Limb (tissue), 2 donors: ENCODE results near the gene RBM25.

ENCODE experiments used
- DNase-seq, 2 donors: peaks; one replicate each; pipeline ENCODE4 v3.0.0-alpha.2; 2016; ENCODE audit errors: extremely low spot score in 2 of 2

RBM25 gene

DNA sequence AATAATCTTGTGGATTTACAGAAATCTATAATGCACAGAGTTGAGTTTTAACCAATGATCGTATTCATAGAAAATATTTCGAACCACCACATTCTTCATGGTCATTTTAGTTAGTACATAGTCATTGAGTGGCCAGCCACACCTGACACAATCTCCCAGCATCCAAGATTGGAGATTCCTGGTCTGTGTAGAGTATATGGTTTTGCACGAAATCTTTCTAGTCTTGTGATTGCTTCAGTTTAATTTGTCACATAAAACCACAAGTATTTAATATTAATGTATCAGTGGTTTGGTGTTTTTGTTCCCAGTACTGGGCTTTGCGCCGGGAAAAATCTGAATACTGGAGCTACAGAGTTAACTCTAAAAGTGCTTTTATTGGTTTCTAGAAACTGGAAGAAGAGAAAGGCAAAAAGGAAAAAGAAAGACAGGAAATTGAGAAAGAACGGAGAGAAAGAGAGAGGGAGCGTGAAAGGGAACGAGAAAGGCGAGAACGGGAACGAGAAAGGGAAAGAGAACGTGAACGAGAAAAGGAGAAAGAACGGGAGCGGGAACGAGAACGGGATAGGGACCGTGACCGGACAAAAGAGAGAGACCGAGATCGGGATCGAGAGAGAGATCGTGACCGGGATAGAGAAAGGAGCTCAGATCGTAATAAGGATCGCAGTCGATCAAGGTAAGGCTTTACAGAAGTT, 44.6 kb downstream of the RBM25 start:
- no peak for DNase-seq

DNA sequence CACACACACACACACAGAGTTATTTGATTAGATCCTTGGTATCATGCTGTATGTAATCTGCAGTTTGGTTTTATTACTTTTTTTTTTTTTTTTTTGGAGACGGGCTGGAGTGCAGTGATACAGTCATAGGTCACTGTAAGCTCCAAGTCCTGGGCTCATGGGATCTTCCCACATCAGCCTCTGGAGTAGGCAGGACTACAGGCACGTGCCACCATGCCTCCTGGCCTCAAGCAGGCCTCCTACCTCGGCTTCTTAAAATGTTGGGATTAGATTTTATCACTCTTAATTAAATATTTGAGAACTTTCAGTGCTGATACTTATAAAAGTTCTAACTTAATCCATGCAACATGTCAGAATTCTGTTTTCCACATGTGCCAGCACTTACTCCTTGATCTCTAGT, 46.7 kb downstream of the RBM25 start:
- DNase-seq, result no peak

DNA sequence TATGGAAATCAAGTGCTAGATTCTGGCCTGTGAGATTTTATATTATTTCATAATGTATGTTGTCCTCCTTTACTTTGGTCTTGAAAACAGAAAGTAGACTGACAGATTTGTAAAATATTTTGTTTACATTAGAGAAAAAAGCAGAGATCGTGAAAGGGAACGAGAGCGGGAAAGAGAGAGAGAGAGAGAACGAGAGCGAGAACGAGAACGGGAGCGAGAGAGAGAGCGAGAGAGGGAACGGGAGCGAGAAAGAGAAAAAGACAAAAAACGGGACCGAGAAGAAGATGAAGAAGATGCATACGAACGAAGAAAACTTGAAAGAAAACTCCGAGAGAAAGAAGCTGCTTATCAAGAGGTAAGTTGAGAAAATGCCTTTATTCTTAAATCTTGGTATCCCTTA, 47.4 kb downstream of the RBM25 start:
- DNase-seq, result no peak

DNA sequence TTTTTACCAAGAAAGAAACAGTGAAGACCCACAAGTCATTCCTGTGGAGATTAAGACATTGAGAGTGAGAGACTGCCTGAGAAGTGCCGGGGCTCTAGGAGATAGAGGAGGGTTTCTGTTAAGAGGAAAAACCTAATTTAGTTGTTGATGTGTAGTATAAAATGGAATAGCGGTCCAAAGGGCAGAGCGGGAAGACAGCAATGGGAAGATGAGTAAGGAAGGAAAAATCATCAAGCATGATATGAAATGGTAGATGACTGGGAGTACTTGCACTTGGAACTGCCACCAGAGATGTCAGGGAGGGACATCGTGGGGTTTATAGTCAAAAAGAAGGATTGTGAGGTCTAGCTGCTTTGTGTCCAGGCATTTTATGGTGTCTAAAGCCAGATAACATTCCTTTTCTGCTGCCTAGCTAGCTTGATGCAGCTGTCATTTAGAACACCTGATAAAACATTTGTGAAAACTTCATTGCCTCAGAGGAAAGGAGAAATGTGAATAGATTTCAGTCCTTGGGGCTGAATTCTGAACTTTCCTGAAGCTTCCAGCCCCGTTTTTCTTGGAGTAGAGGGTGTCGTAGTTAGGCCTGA, 57.8 kb downstream of the RBM25 start:
- DNase-seq, result no peak

DNA sequence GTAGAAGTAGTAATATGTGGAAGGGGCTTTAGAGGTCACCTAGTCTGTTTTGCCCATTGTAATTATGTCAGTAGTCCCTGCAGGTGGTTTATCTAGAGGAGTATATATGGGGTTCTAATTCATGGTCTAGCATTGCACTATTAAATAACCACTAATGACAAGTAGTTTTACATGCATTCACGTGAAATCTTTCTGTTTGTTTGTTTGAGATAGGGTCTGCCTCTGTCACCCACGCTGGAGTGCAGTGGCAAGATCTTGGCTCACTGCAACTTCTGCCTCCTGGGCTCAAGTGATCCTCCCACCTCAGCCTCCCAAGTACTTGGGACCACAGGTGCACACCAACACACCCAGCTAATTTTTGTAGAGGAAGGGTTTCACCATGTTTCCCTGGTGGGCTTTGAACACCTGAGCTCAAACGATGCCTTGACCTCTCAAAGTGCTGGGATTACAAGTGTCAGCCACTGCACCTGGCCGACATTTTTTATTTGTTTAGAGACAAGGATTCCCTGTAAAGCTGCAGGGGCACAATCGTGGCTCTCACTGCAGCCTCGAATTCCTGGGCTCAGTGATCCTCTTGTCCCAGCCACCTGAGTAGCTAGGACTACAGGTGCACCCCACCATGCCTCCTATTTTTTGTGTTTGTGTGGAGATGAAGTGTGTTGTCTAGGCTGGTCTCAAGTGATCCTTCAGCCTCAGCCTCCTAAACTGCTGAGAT, 66.0 kb downstream of the RBM25 start:
- no peak for DNase-seq

DNA sequence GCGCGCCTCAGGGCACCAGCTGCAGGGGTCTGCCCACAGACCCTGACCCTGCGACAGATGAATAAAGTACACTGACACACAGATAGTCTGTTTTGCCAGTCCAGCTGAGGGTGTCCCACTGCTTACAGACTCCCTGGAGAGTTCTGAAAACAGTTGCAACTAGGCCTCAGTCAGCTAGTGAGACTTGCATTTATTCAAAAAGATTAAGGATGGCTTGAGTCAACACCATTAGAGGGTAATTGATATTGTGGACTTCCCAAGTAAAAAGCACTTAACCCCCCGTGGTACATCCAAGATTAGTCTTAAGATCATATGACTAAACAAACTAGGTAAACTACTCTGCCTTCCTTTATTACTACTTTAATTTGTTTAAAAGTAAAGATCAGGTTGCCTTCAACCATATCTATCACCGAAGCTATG, 66.8 kb downstream of the RBM25 start:
- DNase-seq, result no peak

DNA sequence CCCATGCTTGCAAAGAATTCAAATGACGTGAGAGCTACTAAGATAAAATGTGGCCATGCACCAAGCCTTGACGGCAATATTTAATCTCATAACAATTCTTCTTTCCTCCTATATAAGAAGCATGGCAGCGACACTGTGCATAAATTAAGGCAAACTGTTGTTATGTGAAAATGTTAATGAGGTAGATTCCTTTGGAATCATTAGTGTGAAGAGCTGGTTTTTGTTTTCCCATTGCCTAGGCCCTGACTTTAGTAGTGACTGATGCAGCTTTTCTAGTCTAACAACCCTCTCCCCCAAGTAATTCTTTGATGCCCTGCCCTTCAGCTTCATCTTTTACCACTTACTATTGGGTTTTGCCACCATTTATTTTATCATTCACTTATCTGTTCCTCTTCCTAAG, 67.4 kb downstream of the RBM25 start:
- no peak for DNase-seq

DNA sequence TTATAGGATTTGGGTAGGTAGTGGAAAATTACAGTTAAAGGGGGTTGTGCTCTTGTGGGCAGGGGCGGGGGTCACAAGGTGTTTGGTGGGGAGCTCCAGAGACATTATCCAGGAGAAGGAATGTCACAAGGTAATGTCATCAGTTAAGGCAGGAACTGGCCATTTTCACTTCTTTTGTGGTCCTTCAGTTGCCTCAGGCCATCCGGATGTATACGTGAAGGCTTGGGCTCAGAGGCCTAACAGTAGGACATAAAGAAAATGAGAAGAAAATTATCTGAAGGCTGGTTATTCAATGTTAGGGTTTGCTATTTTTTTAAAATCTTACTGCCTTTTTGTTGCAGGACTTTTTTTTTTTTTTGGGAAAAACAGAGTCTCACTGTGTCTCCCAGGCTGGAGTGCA, 75.5 kb downstream of the RBM25 start:
- no peak for DNase-seq

DNA sequence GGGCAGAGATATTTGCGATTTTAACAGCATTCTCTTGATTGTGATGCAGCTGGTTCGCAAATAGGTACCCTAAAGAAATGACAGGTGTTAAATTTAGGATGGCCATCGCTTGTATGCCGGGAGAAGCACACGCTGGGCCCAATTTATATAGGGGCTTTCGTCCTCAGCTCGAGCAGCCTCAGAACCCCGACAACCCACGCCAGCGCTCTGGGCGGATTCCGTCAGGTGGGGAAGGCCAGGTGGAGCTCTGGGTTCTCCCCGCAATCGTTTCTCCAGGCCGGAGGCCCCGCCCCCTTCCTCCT, 77.7 kb downstream of the RBM25 start:
- DNase-seq, result no peak

DNA sequence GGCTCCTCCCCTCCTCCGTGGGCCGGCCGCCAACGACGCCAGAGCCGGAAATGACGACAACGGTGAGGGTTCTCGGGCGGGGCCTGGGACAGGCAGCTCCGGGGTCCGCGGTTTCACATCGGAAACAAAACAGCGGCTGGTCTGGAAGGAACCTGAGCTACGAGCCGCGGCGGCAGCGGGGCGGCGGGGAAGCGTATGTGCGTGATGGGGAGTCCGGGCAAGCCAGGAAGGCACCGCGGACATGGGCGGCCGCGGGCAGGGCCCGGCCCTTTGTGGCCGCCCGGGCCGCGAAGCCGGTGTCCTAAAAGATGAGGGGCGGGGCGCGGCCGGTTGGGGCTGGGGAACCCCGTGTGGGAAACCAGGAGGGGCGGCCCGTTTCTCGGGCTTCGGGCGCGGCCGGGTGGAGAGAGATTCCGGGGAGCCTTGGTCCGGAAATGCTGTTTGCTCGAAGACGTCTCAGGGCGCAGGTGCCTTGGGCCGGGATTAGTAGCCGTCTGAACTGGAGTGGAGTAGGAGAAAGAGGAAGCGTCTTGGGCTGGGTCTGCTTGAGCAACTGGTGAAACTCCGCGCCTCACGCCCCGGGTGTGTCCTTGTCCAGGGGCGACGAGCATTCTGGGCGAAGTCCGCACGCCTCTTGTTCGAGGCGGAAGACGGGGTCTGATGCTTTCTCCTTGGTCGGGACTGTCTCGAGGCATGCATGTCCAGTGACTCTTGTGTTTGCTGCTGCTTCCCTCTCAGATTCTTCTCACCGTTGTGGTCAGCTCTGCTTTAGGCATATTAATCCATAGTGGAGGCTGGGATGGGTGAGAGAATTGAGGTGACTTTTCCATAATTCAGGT, 78.3 kb downstream of the RBM25 start, which contains the start of gene PSEN1:
Gene PSEN1, plus strand, starts transcription at position 121 of the 839 bp plus-strand sequence. CDS start 11,513 bp downstream, outside the sequence.
- DNase-seq, result peak; percentile 91 to 99

DNA sequence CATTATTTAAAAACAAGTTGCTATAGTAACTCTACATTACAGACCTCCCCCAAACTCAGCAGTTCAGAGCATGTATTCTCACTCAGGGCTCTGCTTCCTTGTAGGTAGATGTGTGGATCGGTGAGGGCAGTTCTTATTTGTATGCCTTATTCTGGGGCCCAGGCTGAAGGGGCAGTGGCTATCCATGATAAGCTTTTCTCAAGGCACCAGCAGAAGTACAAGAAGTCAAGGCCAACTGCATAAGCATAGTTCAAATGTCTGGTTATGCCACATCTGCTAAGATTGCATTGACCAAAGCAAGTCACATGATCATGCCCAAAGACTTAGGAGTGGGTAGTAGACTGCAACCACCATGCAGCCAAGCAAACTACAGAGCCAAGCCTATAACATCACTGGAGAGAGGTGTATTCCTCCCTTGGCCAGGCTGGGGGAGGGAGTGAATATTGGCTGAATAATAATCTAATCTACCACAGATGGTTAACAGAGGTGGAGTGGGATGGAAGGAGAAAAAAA, 82.5 kb downstream of the RBM25 start:
- no peak for DNase-seq

DNA sequence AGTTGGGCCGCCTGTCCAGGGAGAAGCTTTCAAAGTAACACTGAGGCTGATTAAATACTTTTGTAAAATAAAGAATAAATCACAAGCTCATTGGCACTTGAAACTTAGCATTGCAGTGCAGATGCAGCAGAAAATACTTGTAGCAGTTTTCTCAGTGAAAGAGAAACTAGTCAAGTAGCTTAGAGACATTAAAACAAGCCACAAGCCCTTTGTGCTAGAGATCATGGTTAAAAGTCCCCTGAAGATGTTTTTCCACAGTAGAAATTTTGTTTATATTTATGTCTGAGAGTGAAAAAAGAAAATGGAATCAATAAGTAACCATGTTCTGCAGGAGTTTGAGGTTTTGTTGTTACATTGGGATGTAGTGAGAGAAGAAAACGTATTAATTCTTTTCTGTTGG, 83.9 kb downstream of the RBM25 start:
- no peak for DNase-seq

DNA sequence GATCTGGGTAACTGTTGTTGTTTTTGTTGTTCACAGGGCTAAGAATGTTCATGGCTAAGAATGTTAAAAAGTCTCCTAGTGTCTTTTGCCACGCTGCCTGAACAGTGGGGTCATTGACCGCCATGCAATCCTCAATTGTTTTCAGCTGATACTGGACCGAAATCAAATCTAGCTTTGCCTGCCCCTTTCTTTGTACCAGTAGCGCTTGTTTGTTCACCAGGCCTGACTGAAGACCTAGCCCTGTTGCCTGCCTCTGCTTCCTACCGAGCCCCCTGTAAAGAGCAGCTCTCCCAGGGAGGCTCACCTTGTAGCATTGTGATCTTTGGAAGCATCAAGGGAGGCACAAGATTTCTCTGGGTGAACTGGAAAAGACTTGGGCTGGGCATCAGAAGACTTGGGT, 84.7 kb downstream of the RBM25 start:
- no peak for DNase-seq

DNA sequence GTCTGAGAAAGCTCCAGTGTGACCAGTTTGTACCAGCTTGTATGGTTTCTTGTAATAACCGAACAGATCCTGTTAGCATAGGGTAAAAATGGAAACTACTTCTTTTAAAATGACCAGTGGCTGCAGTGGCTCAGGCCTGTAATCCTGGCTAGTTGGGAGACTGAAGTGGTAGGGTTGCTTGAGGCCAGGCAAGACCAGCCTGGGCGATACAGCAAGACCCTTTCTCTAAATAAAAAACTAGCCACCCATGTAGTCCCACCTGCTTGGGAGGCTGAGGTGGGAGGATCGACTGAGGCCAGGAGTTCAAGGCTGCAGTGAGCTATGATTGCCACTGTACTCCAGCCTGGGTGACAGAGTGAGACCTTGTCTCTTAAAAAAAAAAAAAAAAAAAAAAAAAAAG, 85.3 kb downstream of the RBM25 start:
- DNase-seq, result no peak

DNA sequence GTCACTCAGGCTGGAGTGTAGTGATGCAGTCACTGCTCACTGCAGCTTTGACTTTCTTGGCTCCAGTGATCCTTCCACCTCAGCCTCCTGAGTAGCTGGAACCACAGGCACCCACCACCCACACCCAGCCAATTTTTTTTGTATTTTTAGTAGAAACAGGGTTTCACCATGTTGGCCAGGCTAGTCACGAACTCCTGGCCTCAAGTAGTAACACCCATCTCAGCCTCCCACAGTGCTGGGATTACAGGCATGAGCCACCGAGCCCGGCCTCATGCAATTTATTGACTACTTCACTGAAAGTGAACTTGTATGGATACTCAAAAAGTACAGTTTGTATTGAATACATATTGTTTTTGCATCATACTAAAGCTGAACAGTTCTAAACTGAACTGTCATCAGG, 87.0 kb downstream of the RBM25 start:
- DNase-seq, result no peak

DNA sequence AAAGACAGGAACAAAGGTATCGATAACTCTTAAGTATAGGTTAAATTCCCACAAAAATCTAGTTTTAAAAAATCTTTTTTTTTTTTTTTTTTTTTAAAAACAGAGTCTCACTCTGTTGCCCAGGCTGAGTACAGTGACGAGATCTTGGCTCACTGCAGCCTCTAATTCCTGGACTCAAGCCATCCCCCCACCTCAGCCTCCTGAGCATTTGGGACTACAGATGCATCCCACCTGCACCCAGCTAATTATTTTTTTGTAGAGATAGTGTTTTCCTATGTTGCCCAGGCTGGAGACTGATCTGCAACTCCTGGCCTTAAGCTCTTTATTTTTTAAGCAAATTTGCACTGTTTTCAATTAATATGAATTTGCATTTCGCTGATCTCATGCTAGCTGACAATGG, 87.8 kb downstream of the RBM25 start:
- no peak for DNase-seq

DNA sequence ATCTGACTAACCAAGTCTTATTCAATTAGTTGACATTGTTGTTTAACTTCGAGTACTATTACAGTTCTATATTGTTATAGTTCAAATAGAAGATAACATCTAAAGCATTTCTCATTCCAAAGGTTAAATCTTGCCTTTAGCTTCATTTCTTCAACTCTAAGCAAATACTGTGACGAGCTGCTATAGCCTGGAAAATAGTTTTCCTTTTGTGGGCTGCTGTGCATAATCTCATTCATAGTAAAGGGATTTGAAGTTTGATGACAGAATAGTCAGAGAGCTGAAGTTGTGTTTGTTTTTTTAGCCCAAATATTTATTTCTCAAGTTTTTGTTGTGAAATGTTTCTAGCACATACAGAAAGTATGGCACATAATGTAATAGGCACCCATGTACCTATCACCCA, 91.4 kb downstream of the RBM25 start:
- DNase-seq, result no peak

DNA sequence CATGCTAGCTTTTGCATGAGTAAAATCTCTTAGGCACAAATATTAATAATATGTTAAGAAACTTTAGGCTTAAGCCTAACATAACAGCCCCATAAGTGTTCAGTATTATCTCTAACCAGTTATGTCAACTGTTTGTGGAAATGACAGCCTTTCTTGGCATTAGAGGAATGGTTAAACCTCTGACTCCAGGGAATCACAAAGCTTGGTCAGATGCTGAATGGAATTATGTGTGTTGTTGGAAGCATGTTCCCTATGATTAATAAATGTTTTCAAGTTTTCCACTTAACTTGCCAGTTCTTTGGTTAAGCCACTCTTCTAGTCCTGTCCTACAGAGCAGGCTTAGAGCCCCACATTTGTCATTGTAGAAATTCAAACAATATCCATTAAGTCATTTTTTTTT, 94.9 kb downstream of the RBM25 start:
- no peak for DNase-seq

DNA sequence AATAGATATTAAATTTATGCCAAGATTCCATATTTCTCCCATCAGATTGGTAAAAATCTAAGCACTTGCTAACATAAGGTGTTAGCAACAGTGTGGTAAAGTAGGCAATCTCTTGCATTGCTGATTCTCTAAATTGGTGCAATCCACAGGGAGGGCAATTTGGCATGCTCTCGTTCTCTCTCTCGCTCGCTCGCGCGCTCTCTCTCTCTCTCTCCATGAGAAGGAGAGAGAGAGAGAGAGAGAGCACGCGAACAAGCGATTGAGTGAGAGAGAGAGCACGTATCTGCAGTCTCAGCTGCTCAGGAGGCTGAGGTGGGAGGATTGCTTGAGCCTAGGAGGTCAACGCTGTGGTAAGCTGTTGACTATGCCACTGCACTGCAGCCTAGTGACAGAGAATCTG, 103.9 kb downstream of the RBM25 start:
- DNase-seq, result no peak

DNA sequence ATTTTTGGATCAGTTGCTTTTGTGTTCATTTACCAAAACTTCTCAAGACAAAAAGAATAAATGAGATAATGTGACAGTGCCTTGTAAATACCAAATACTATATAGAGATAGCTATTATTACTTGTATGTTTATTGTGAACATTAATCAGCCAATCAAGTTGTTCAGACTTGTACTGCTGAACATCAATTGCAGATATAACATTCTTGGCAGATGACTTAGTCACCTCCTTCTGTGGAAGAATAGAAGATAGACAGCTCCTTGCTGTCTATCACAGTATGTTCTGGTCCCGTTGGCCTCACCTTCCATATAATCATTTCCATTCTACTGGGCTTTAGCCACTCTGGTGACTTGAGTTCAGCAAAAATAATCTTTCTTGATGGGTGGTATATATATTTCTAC, 108.1 kb downstream of the RBM25 start:
- no peak for DNase-seq

DNA sequence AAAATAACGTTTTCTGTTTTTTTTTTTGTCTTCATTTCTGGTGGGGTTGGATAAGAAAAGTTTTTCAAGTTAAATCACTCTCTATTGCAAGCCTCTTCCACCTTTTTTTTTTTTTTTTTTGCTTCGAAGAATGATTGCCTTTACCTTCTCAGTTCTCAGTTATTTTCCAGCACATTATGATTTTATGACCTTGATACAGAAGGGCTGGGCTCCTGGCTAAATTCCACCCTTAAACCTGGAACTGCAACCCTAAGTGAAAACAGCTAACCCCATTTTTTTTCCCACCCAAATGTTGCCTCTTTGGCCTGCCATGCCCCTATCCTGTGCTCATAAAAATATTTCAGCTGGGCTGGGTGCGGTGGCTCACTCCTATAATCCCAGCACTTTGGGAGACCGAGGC, 109.4 kb downstream of the RBM25 start:
- DNase-seq, result no peak

DNA sequence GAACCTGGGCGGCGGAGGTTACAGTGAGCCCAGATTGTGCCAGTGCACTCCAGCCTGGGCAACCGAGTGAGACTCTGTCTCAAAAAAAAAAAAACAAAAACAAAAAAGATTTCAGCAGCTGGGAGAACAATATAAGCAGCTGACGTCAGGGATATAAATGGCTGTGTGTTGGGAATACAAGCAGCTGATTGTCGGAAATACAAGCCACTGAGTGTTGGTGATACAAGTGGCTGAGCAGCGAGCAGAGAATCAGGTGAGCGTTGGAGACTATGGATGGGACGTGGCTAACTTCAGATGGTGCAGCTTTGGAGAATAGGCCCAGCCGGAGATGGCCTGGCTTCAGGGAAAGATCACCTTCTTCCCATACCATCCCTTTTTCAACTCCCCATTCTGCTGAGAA, 109.9 kb downstream of the RBM25 start:
- DNase-seq, result no peak
